Liver (tissue), 9 donors: ENCODE data around the gene ERBB4. TPM values are rescaled to one million over a fixed set of nuclear protein-coding genes. Genes with fewer than 3 reads are reported as not detected.

Experiments
- DNase-seq: peaks from one replicate; pipeline ENCODE4 v3.0.0-alpha.2; 2017; ENCODE audit warnings: low spot score
- H3K27ac ChIP-seq, 2 donors: one replicate each; pipeline ENCODE4 v1.7.0; 2013; ENCODE audit warnings: inconsistent platforms in 2 of 2, low read length in 2 of 2, control low read depth in 1 of 2, low read depth in 1 of 2, mild to moderate bottlenecking in 1 of 2
- H3K27me3 ChIP-seq, 4 donors: one replicate each; pipeline versions ENCODE4 v1.6.1 to v1.7.0; 2013; ENCODE audit warnings: low read length in 3 of 4, inconsistent platforms in 1 of 4, mild to moderate bottlenecking in 1 of 4, moderate library complexity in 1 of 4; ENCODE audit not compliant: control insufficient read depth in 4 of 4, insufficient read depth in 4 of 4
- H3K36me3 ChIP-seq, 4 donors: one replicate each; pipeline versions ENCODE4 v1.6.1 to v1.7.0; 2013; ENCODE audit warnings: low read length in 3 of 4, mild to moderate bottlenecking in 3 of 4, low read depth in 1 of 4, moderate library complexity in 1 of 4; ENCODE audit not compliant: control insufficient read depth in 4 of 4, insufficient read depth in 3 of 4
- H3K4me1 ChIP-seq, 4 donors: one replicate each; pipeline versions ENCODE4 v1.6.1 to v1.7.0; 2013; ENCODE audit warnings: low read length in 3 of 4, mild to moderate bottlenecking in 3 of 4, moderate library complexity in 1 of 4; ENCODE audit not compliant: control insufficient read depth in 4 of 4, insufficient read depth in 4 of 4
- H3K4me3 ChIP-seq, 3 donors: one replicate each; pipeline versions ENCODE4 v1.6.1 to v1.7.0; 2013; ENCODE audit warnings: low read length in 3 of 3, control low read depth in 1 of 3, low read depth in 1 of 3, mild to moderate bottlenecking in 1 of 3
- H3K9ac ChIP-seq, 2 donors: one replicate each; pipeline ENCODE4 v1.7.0; 2013; ENCODE audit warnings: low read length in 2 of 2, mild to moderate bottlenecking in 2 of 2, moderate library complexity in 2 of 2, control low read depth in 1 of 2, low read depth in 1 of 2
- H3K9me3 ChIP-seq, 4 donors: one replicate each; pipeline versions ENCODE4 v1.6.1 to v1.7.0; 2013; ENCODE audit warnings: low read length in 3 of 4; ENCODE audit not compliant: control insufficient read depth in 4 of 4
- EGR1 ChIP-seq, 2 donors: IDR thresholded peaks; 2 replicates each; pipeline ENCODE4 v1.6.1; 2016 to 2018; ENCODE audit warnings: antibody characterized with exemption in 2 of 2, low read depth in 2 of 2
- FOXA1 ChIP-seq: IDR thresholded peaks from 2 replicates; pipeline ENCODE4 v1.6.1; 2016; ENCODE audit warnings: antibody characterized with exemption
- FOXA2 ChIP-seq: IDR thresholded peaks from 2 replicates; pipeline ENCODE4 v1.6.1; 2016; ENCODE audit warnings: antibody characterized with exemption
- GABPA ChIP-seq, 2 donors: IDR thresholded peaks in 1 of 2; conservative IDR thresholded peaks in 1 of 2; 2 replicates each; pipeline ENCODE4 v1.6.1; 2016; ENCODE audit warnings: antibody characterized with exemption in 2 of 2, mild to moderate bottlenecking in 1 of 2, moderate library complexity in 1 of 2
- HNF4A ChIP-seq, 2 donors: conservative IDR thresholded peaks; 2 replicates each; pipeline ENCODE4 v1.6.1; 2016; ENCODE audit warnings: antibody characterized with exemption in 2 of 2, mild to moderate bottlenecking in 2 of 2
- HNF4G ChIP-seq: IDR thresholded peaks from 2 replicates; pipeline ENCODE4 v1.6.1; 2016; ENCODE audit warnings: antibody characterized with exemption
- JUND ChIP-seq, 2 donors: IDR thresholded peaks; 2 replicates each; pipeline ENCODE4 v1.6.1; 2016; ENCODE audit warnings: antibody characterized with exemption in 2 of 2
- NR2F2 ChIP-seq: IDR thresholded peaks from 2 replicates; pipeline ENCODE4 v1.6.1; 2016; ENCODE audit warnings: antibody characterized with exemption
- RAD21 ChIP-seq, 2 donors: IDR thresholded peaks; 2 replicates each; pipeline ENCODE4 v1.6.1; 2016; ENCODE audit warnings: antibody characterized with exemption in 2 of 2, mild to moderate bottlenecking in 2 of 2
- RXRA ChIP-seq, 2 donors: IDR thresholded peaks; 2 replicates each; pipeline ENCODE4 v1.6.1; 2017 to 2018; ENCODE audit warnings: antibody characterized with exemption in 2 of 2, mild to moderate bottlenecking in 1 of 2
- SP1 ChIP-seq: IDR thresholded peaks from 2 replicates; pipeline ENCODE4 v1.6.1; 2018; ENCODE audit warnings: antibody characterized with exemption, mild to moderate bottlenecking
- TAF1 ChIP-seq: conservative IDR thresholded peaks from 2 replicates; pipeline ENCODE4 v1.6.1; 2016; ENCODE audit warnings: antibody characterized with exemption, mild to moderate bottlenecking
- YY1 ChIP-seq: IDR thresholded peaks from 2 replicates; pipeline ENCODE4 v1.6.1; 2016; ENCODE audit warnings: antibody characterized with exemption, mild to moderate bottlenecking
- WGBS: extraction: QIAGEN DNeasy Blood & Tissue Kit; methylation state at CpG from one replicate; pipeline ENCODE4 v1.1.7; 2013; 5-methylcytosine and 5-hydroxymethylcytosine counted together
- polyA plus RNA-seq, 2 donors: library from polyadenylated mRNA; stranded (reverse) in 1 of 2; unstranded in 1 of 2; fragments of 200-250 nt in 1 of 2; fragments of >200 nt in 1 of 2; fragmentation: Nextera tagmentation in 1 of 2; extraction: Ambion mirVana in 1 of 2; gene quantifications; one replicate each; pipeline versions ENCODE4 v1.2.1 to v1.2.3, GENCODE V29; 2013 to 2015
- total RNA-seq, 2 donors: library from RNA; depleted of rRNA; stranded (reverse); fragments of >200 nt; gene quantifications; one replicate each; pipeline ENCODE4 v1.2.3, GENCODE V29; 2014
- TF ChIP-seq, protein P1 (sequence below): IDR thresholded peaks from 2 replicates; pipeline ENCODE4 v1.6.1; 2016; ENCODE audit warnings: antibody characterized with exemption
- TF ChIP-seq, protein P2 (sequence below): IDR thresholded peaks from 2 replicates; pipeline ENCODE4 v1.6.1; 2016; ENCODE audit warnings: antibody characterized with exemption
- TF ChIP-seq, protein P3 (sequence below): fragments of 150-350 bp; IDR thresholded peaks from 2 replicates; pipeline ENCODE4 v1.5.1; 2017; ENCODE audit warnings: improper control_type of control experiment, low read depth, low read length; ENCODE audit not compliant: missing input control
- TF ChIP-seq, protein P4 (sequence below): IDR thresholded peaks from 2 replicates; pipeline ENCODE4 v1.6.1; 2016; ENCODE audit warnings: antibody characterized with exemption
- TF ChIP-seq, protein P5 (sequence below): IDR thresholded peaks from 2 replicates; pipeline ENCODE4 v1.6.1; 2016; ENCODE audit warnings: antibody characterized with exemption, mild to moderate bottlenecking
- donor health status: healthy.
- donor health status: healthy.
- donor health status: healthy.
- donor health status: healthy.
- donor health status: healthy.

The ERBB4 gene
- total and polyA plus RNA-seq, 4 donors = 0.03 to 0.42 TPM; not detected in 2

DNA sequence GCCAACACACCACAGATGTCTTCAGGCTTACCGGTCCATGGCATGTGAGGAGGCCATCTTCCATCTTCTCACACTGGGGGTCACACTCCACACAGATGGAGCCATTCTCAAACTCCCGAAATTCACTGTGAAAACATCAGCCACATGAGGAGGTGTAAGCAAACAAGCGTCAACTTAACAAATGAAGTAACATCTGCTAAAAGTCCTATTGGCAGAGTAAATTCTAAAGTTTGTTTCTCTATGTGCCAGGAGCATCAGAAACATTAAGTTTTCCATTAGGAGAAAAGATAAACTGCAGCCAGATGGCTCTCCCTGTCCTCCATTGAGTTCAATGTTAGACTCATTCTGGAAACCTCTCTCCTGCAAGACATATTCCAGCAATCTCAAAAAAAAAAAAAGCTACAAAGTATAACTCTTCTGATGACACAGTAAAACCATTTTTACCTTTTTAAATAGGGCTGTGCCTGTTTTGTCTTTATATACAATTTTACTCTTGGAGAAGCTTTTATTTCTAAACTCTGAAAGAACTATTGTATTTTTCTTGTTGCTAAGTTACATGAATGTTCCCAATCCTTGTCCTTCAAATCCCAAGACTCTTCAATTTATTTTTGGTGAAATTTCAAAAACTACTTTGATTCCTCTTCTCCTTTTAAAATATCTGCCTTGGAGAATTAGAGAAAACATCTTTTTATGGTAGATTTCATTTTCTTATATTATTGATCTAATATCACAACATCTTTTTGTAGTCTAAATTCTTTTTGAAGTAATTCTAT, 865.3 kb downstream of the ERBB4 start:
- 72% methylated on average over 3 of the region's 3 CpGs for WGBS
- no peaks in the 10 kb centered on the region for H3K4me1 ChIP-seq
- H3K36me3 ChIP-seq = no peaks in the 10 kb centered on the region
- TF ChIP-seq HNF4A (conservative IDR thresholded peaks at IDR 0.05) (no peak), FOXA2 (no peak), TAF1 (no peak), RAD21 (IDR thresholded peaks at IDR 0.05) (no peak), YY1 (no peak), GABPA (IDR thresholded peaks at IDR 0.05 in 1 of 2, conservative IDR thresholded peaks at IDR 0.05 in 1 of 2) (no peak), RXRA (IDR thresholded peaks at IDR 0.05) (no peak), HNF4G (no peak), NR2F2 (no peak), EGR1 (IDR thresholded peaks at IDR 0.05; ENCODE audit: low read depth in 2 of 2) (no peak), FOXA1 (no peak), JUND (IDR thresholded peaks at IDR 0.05) (no peak), SP1 (no peak)
- TF ChIP-seq, protein P1, sequence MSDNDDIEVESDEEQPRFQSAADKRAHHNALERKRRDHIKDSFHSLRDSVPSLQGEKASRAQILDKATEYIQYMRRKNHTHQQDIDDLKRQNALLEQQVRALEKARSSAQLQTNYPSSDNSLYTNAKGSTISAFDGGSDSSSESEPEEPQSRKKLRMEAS = no peak
- TF ChIP-seq, protein P2, sequence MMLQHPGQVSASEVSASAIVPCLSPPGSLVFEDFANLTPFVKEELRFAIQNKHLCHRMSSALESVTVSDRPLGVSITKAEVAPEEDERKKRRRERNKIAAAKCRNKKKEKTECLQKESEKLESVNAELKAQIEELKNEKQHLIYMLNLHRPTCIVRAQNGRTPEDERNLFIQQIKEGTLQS = no peak
- TF ChIP-seq, protein P3, sequence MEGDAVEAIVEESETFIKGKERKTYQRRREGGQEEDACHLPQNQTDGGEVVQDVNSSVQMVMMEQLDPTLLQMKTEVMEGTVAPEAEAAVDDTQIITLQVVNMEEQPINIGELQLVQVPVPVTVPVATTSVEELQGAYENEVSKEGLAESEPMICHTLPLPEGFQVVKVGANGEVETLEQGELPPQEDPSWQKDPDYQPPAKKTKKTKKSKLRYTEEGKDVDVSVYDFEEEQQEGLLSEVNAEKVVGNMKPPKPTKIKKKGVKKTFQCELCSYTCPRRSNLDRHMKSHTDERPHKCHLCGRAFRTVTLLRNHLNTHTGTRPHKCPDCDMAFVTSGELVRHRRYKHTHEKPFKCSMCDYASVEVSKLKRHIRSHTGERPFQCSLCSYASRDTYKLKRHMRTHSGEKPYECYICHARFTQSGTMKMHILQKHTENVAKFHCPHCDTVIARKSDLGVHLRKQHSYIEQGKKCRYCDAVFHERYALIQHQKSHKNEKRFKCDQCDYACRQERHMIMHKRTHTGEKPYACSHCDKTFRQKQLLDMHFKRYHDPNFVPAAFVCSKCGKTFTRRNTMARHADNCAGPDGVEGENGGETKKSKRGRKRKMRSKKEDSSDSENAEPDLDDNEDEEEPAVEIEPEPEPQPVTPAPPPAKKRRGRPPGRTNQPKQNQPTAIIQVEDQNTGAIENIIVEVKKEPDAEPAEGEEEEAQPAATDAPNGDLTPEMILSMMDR = no peak
- TF ChIP-seq, protein P4, sequence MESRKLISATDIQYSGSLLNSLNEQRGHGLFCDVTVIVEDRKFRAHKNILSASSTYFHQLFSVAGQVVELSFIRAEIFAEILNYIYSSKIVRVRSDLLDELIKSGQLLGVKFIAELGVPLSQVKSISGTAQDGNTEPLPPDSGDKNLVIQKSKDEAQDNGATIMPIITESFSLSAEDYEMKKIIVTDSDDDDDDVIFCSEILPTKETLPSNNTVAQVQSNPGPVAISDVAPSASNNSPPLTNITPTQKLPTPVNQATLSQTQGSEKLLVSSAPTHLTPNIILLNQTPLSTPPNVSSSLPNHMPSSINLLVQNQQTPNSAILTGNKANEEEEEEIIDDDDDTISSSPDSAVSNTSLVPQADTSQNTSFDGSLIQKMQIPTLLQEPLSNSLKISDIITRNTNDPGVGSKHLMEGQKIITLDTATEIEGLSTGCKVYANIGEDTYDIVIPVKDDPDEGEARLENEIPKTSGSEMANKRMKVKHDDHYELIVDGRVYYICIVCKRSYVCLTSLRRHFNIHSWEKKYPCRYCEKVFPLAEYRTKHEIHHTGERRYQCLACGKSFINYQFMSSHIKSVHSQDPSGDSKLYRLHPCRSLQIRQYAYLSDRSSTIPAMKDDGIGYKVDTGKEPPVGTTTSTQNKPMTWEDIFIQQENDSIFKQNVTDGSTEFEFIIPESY = no peak
- TF ChIP-seq, protein P5, sequence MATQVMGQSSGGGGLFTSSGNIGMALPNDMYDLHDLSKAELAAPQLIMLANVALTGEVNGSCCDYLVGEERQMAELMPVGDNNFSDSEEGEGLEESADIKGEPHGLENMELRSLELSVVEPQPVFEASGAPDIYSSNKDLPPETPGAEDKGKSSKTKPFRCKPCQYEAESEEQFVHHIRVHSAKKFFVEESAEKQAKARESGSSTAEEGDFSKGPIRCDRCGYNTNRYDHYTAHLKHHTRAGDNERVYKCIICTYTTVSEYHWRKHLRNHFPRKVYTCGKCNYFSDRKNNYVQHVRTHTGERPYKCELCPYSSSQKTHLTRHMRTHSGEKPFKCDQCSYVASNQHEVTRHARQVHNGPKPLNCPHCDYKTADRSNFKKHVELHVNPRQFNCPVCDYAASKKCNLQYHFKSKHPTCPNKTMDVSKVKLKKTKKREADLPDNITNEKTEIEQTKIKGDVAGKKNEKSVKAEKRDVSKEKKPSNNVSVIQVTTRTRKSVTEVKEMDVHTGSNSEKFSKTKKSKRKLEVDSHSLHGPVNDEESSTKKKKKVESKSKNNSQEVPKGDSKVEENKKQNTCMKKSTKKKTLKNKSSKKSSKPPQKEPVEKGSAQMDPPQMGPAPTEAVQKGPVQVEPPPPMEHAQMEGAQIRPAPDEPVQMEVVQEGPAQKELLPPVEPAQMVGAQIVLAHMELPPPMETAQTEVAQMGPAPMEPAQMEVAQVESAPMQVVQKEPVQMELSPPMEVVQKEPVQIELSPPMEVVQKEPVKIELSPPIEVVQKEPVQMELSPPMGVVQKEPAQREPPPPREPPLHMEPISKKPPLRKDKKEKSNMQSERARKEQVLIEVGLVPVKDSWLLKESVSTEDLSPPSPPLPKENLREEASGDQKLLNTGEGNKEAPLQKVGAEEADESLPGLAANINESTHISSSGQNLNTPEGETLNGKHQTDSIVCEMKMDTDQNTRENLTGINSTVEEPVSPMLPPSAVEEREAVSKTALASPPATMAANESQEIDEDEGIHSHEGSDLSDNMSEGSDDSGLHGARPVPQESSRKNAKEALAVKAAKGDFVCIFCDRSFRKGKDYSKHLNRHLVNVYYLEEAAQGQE = no peak
- DNase-seq = no peak
- H3K27me3 ChIP-seq = no peaks in the 10 kb centered on the region
- H3K4me3 ChIP-seq = no peak overlapping the region
- H3K9ac ChIP-seq = no peak overlapping the region
- H3K9me3 ChIP-seq = no peaks in the 10 kb centered on the region
- no peak overlapping the region for H3K27ac ChIP-seq
